ENCODE measurements around the gene KIFC3.

DNA sequence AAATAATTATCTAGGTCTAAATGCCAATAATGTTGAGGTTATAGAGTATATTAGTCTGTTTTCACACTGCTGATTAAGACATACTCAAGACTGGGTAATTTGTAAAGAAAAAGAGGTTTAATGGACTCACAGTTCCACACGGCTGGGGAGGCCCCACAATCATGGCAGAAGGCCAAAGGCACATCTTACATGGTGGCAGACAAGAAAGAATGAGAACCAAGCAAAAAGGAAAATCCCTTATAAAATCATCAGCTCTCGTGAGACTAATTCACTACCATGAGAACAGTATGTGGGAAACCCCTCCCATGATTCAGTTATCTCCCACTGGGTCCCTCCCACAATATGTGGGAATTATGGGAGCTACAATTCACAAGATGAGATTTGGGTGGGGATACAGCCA, 69.6 kb downstream of the KIFC3 start:
- no peak for TF ChIP-seq POLR2AphosphoS5 (IDR thresholded peaks at IDR 0.05; ENCODE audit: insufficient read depth in 1 of 2, low read depth in 1 of 2)
- TF ChIP-seq, protein P1, sequence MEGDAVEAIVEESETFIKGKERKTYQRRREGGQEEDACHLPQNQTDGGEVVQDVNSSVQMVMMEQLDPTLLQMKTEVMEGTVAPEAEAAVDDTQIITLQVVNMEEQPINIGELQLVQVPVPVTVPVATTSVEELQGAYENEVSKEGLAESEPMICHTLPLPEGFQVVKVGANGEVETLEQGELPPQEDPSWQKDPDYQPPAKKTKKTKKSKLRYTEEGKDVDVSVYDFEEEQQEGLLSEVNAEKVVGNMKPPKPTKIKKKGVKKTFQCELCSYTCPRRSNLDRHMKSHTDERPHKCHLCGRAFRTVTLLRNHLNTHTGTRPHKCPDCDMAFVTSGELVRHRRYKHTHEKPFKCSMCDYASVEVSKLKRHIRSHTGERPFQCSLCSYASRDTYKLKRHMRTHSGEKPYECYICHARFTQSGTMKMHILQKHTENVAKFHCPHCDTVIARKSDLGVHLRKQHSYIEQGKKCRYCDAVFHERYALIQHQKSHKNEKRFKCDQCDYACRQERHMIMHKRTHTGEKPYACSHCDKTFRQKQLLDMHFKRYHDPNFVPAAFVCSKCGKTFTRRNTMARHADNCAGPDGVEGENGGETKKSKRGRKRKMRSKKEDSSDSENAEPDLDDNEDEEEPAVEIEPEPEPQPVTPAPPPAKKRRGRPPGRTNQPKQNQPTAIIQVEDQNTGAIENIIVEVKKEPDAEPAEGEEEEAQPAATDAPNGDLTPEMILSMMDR (IDR thresholded peaks at IDR 0.05) = no peak
- TF ChIP-seq POLR2A (IDR thresholded peaks at IDR 0.05) = no peak

Measured in vagina (tissue), 2 donors.